Lower lobe of right lung (tissue), 2 donors: ENCODE results near the gene FHIT. TPM values are rescaled to one million over a fixed set of nuclear protein-coding genes. Genes with fewer than 3 reads are reported as not detected.

Source experiments
- ATAC-seq, 2 donors: fragments of 200-7000 bp; cut with Tn5 transposase; one replicate each; pipeline ENCODE4 v1.9.1; 2020 to 2022; ENCODE audit warnings: mild to moderate bottlenecking in 2 of 2, moderate library complexity in 2 of 2
- DNase-seq: peaks from one replicate; pipeline ENCODE4 v3.0.0-alpha.2; 2020
- H3K27ac ChIP-seq: fragments of 200-600 bp; one replicate; pipeline ENCODE4 v1.8.0; 2022
- H3K27me3 ChIP-seq: fragments of 200-600 bp; one replicate; pipeline ENCODE4 v1.8.0; 2022; ENCODE audit warnings: low read depth
- H3K36me3 ChIP-seq: fragments of 200-600 bp; one replicate; pipeline ENCODE4 v1.8.0; 2022; ENCODE audit warnings: mild to moderate bottlenecking
- H3K4me1 ChIP-seq: fragments of 200-600 bp; one replicate; pipeline ENCODE4 v1.8.0; 2022
- H3K4me3 ChIP-seq: fragments of 200-600 bp; one replicate; pipeline ENCODE4 v1.8.0; 2022; ENCODE audit warnings: mild to moderate bottlenecking
- H3K9me3 ChIP-seq: fragments of 200-600 bp; one replicate; pipeline ENCODE4 v1.8.0; 2022
- intact Hi-C: fragments of 100-400 bp; cut with DNase I; formaldehyde crosslinking; loops from one replicate; pipeline ENCODE4 v1.11.0; 2022
- total RNA-seq: library from RNA; stranded (reverse); fragmentation: NEBNext Ultra II Directional; extraction: Animal tissue kit (Norgen Biotek cat#: 25700); gene quantifications from one replicate; pipeline ENCODE4 v1.2.1, GENCODE V29; 2021
- TF ChIP-seq, protein P1 (sequence below): fragments of 200-600 bp; IDR thresholded peaks from one replicate; pipeline ENCODE4 v1.8.0; 2022; ENCODE audit warnings: antibody characterized with exemption, mild to moderate bottlenecking
- donor health status: DM: no; HTN: yes; CAD: no; lungs with severe emphysema.

The FHIT gene
- total RNA-seq, 1 donor from 2014 or later: 10.3 TPM

DNA sequence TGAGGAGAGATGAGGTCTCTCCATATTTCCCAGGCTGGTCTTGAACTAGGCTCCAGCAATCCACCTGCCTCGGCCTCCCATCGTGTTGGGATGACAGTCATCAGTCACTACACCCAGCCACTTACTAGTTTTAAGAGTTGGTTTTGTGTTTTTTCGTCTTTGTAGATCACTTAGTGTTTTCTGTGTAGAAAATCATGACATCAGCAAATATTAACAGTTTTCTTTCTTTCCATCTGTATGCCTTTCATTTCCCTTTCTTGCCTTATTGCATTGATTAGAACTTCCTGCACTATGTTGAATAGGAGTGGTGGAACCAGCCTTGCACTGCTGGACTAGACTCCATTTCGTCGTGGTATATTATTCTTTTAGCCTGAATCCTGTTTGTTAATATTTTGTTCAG, 415.5 kb downstream of the FHIT start:
- ATAC-seq (no peak), DNase-seq (no peak)
- Histone ChIP-seq H3K9me3 (no peaks in the 10 kb centered on the region), H3K4me3 (no peak overlapping the region), H3K4me1 (no peaks in the 10 kb centered on the region), H3K27me3 (no peaks in the 10 kb centered on the region), H3K27ac (no peak overlapping the region), H3K36me3 (no peaks in the 10 kb centered on the region)
- TF ChIP-seq, protein P1, sequence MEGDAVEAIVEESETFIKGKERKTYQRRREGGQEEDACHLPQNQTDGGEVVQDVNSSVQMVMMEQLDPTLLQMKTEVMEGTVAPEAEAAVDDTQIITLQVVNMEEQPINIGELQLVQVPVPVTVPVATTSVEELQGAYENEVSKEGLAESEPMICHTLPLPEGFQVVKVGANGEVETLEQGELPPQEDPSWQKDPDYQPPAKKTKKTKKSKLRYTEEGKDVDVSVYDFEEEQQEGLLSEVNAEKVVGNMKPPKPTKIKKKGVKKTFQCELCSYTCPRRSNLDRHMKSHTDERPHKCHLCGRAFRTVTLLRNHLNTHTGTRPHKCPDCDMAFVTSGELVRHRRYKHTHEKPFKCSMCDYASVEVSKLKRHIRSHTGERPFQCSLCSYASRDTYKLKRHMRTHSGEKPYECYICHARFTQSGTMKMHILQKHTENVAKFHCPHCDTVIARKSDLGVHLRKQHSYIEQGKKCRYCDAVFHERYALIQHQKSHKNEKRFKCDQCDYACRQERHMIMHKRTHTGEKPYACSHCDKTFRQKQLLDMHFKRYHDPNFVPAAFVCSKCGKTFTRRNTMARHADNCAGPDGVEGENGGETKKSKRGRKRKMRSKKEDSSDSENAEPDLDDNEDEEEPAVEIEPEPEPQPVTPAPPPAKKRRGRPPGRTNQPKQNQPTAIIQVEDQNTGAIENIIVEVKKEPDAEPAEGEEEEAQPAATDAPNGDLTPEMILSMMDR: no peak
- intact Hi-C loops: no loop called here

DNA sequence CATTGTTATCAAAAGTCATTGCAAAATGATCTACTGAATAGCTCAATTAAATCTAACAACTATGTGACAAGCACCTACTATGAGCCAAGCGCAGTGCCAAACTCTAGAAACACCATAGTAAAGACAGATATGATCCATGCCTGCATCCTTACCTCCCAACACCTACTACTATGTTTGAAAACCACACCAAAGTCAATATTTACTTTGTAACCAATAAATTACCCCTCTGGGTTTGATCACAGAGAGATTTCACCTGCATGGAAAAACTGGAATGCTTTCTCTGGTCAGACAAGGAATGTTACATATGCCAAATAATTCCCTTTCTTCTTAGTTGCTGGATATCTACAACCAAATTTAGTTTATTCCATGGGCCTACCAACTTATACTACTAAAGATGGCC, 422.2 kb downstream of the FHIT start:
- Histone ChIP-seq H3K4me1 (no peaks in the 10 kb centered on the region), H3K4me3 (no peak overlapping the region), H3K27ac (no peak overlapping the region), H3K36me3 (no peaks in the 10 kb centered on the region), H3K27me3 (no peaks in the 10 kb centered on the region), H3K9me3 (no peaks in the 10 kb centered on the region)
- DNase-seq (no peak), ATAC-seq (no peak)
- TF ChIP-seq, protein P1: no peak
- intact Hi-C loops: no loop called here

DNA sequence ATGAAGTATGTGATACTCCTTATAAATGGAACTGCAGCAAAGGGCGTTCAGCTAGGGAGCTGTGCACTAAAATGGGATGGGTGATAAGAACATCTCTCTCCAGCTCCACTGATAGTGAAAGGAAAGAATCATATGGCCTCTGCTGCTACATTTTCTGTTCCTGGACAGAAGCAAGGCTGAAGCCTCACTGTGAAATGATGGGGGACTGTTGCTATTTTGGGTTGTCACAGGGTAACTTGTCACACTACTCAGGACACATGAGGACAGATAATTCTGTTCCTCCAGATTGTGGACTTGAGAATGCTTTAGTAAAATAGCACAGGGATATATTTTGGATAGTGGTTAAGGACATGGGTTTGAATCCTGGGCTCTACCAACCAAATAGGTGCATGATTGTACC, 423.6 kb downstream of the FHIT start:
- intact Hi-C loops: no loop called here
- ATAC-seq: no peak
- no peaks in the 10 kb centered on the region for H3K27me3 ChIP-seq

DNA sequence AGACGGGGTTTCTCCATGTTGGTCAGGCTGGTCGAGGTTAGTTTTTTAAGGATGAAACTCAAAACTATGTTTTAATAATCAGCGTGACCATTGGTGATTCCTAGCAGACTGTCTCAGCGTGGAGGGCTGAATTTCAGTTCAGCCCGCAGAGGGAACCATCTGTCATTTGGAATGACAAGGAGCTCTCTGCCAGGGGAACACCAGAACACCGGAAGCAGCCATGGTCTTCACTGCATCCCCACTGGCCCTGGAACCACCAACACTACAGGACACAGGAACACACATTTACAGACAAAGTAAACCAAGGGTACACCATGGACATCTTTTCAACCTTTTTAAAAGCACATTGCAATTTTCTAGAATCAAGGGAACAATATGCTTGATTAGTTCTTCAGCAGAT, 424.7 kb downstream of the FHIT start:
- TF ChIP-seq, protein P1: no peak
- Histone ChIP-seq H3K4me1 (no peaks in the 10 kb centered on the region), H3K9me3 (no peaks in the 10 kb centered on the region), H3K27me3 (no peaks in the 10 kb centered on the region), H3K27ac (no peak overlapping the region), H3K4me3 (no peak overlapping the region), H3K36me3 (no peaks in the 10 kb centered on the region)
- intact Hi-C loops: no loop called here
- ATAC-seq (no peak), DNase-seq (no peak)

More for the DNA sequence above, 423.6 kb downstream of the FHIT start:
- no peaks in the 10 kb centered on the region for H3K9me3 ChIP-seq
- DNase-seq: no peak
- H3K4me3 ChIP-seq: no peak overlapping the region
- TF ChIP-seq, protein P1: no peak
- no peaks in the 10 kb centered on the region for H3K4me1 ChIP-seq
- no peak overlapping the region for H3K27ac ChIP-seq
- H3K36me3 ChIP-seq: no peaks in the 10 kb centered on the region

DNA sequence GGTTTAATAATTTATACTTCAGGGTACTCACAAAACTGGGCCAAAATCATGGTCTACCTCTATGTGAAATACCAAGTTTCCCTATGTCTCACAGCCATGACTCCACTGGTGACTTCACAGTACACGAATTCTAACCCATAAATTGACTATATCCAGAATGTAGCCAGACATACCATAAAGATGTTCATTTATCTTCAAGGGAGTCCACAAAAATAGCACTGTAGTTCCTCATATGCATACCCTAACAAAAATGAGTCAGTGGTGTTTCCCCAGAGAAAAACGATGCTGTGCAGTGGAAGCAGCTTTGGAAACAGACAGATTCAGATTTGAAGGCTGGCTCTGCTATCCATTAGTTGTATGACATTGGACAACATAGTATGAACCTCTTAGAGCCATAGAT, 438.8 kb downstream of the FHIT start:
- no peak for ATAC-seq
- intact Hi-C loops: no loop called here
- no peak for DNase-seq
- Histone ChIP-seq H3K4me3 (no peak overlapping the region), H3K4me1 (no peaks in the 10 kb centered on the region), H3K9me3 (peaks cover 9% of the 10 kb centered on the region), H3K36me3 (no peaks in the 10 kb centered on the region), H3K27me3 (no peaks in the 10 kb centered on the region), H3K27ac (no peak overlapping the region)
- TF ChIP-seq, protein P1: no peak

DNA sequence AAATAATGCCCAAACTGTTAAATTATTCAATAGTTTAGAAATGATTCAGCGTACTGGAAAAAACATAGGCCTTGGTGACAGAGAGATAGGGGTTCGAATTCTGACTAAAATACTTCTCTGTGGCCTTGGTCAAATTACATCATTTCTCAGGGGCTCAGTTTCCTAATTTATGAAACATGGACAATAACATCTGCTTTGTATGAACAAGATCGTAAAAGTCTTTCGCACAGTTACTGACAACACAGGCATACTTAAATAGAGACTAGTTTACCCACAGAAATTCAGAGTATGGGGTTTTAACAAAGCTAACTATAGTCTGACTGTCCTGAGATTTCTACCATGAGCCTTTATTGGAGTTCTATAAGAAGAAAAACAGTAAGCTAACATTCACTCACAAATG, 440.4 kb downstream of the FHIT start:
- TF ChIP-seq, protein P1: no peak
- H3K4me3 ChIP-seq: no peak overlapping the region
- no peaks in the 10 kb centered on the region for H3K27me3 ChIP-seq

More for the DNA sequence above, 440.4 kb downstream of the FHIT start:
- H3K27ac ChIP-seq: no peak overlapping the region
- DNase-seq: no peak
- no peaks in the 10 kb centered on the region for H3K4me1 ChIP-seq
- intact Hi-C loops: no loop called here
- H3K36me3 ChIP-seq: no peaks in the 10 kb centered on the region
- peaks cover 4% of the 10 kb centered on the region for H3K9me3 ChIP-seq
- ATAC-seq: no peak
